ENCODE data around the gene HSFX1.
"Not testable (repeated sequence)": the region's sequence is repeated elsewhere in the genome, so short reads cannot be mapped to it uniquely, and the experiment has no call there.

Gene HSFX1

GRCh38 chrX:149762696-149763614 is 10.9 kb upstream of the HSFX1 start:
- TF ChIP-seq CTCF (IDR thresholded peaks at IDR 0.05; ENCODE audit: insufficient read depth, low read depth, low read length, missing control alignments), result no peak

GRCh38 chrX:149770344-149770743 is 3.5 kb upstream of the HSFX1 start:
- DNase-seq (ENCODE audit: low read depth); H3K4me3 ChIP-seq (ENCODE audit: low read depth, low read length): not testable (repeated sequence)

More at GRCh38 chrX:149762696-149763614, 10.9 kb upstream of the HSFX1 start:
- DNase-seq (ENCODE audit: low read depth), result no peak
- H3K4me3 ChIP-seq (ENCODE audit: low read depth, low read length), result no peak overlapping the region

- DNase-seq (ENCODE audit: low read depth); H3K4me3 ChIP-seq (ENCODE audit: low read depth, low read length): not testable (repeated sequence)
These were observed 842 bp upstream of the HSFX1 start for GRCh38 chrX:149773026-149773425.

- H3K4me3 ChIP-seq (ENCODE audit: low read depth, low read length); DNase-seq (ENCODE audit: low read depth): not testable (repeated sequence)
These were observed 4.1 kb downstream of the HSFX1 start for GRCh38 chrX:149777999-149778398.

GRCh38 chrX:149781727-149782126 is 7.9 kb downstream of the HSFX1 start, which contains the start of gene MAGEA9:
MAGEA9 (plus strand) TSS chrX:149781930; CDS start chrX:149786211, 4,281 bp downstream.
- not testable (repeated sequence) for DNase-seq (ENCODE audit: low read depth); H3K4me3 ChIP-seq (ENCODE audit: low read depth, low read length)

- not testable (repeated sequence) for DNase-seq (ENCODE audit: low read depth); H3K4me3 ChIP-seq (ENCODE audit: low read depth, low read length)
These were observed 21.7 kb downstream of the HSFX1 start for GRCh38 chrX:149795531-149795930.

- no peak overlapping the region for H3K4me3 ChIP-seq (ENCODE audit: low read depth, low read length)
- no peak for TF ChIP-seq CTCF (IDR thresholded peaks at IDR 0.05; ENCODE audit: insufficient read depth, low read depth, low read length, missing control alignments)
- peak; percentile 67 for DNase-seq (ENCODE audit: low read depth)
These were observed 25.3 kb downstream of the HSFX1 start for GRCh38 chrX:149799095-149799714.

GRCh38 chrX:149799938-149800337 is 26.1 kb downstream of the HSFX1 start:
- DNase-seq (ENCODE audit: low read depth), result no peak
- no peak for TF ChIP-seq CTCF (IDR thresholded peaks at IDR 0.05; ENCODE audit: insufficient read depth, low read depth, low read length, missing control alignments)
- no peak overlapping the region for H3K4me3 ChIP-seq (ENCODE audit: low read depth, low read length)

- no peak for DNase-seq (ENCODE audit: low read depth)
- no peak for TF ChIP-seq CTCF (IDR thresholded peaks at IDR 0.05; ENCODE audit: insufficient read depth, low read depth, low read length, missing control alignments)
- H3K4me3 ChIP-seq (ENCODE audit: low read depth, low read length), result no peak overlapping the region
These were observed 29.7 kb downstream of the HSFX1 start for GRCh38 chrX:149803458-149804062.
